Kidney epithelial cell (primary cell): ENCODE results near the gene C6orf132. TPM values are rescaled to one million over a fixed set of nuclear protein-coding genes. Genes with fewer than 3 reads are reported as not detected.

Experiments used
- DNase-seq: peaks from one replicate; pipeline ENCODE4 v3.0.0-alpha.2; 2010; ENCODE audit warnings: low read depth
- H3K27me3 ChIP-seq: 2 replicates; pipeline ENCODE4 v1.6.0; 2011; ENCODE audit warnings: low read length; ENCODE audit not compliant: control insufficient read depth, insufficient read depth
- H3K36me3 ChIP-seq: 2 replicates; pipeline ENCODE4 v1.5.1; 2011; ENCODE audit warnings: low read length; ENCODE audit not compliant: control insufficient read depth, insufficient read depth
- H3K4me3 ChIP-seq: 2 replicates; pipeline ENCODE4 v1.5.1; 2011; ENCODE audit warnings: low read depth, mild to moderate bottlenecking, control low read depth, low read length
- CTCF ChIP-seq: IDR thresholded peaks from 2 replicates; pipeline ENCODE4 v1.5.1; 2011; ENCODE audit warnings: mild to moderate bottlenecking, moderate library complexity, low read length, control low read depth, inconsistent platforms; ENCODE audit not compliant: insufficient read depth, poor library complexity, severe bottlenecking
- total RNA-seq: library from RNA; depleted of rRNA; stranded (reverse); fragments of >200 nt; gene quantifications from 2 replicates; pipeline ENCODE4 v1.2.3, GENCODE V29; 2015

C6orf132 gene
- total RNA-seq, 1 donor from 2014 or later, result 18.9 TPM

GRCh38 chr6:42118162-42119001 is 24.0 kb downstream of the C6orf132 start:
- H3K36me3 ChIP-seq, result no peaks in the 10 kb centered on the region
- no peak for TF ChIP-seq CTCF
- DNase-seq, result no peak

GRCh38 chr6:42117843-42118161 is 24.6 kb downstream of the C6orf132 start:
- TF ChIP-seq CTCF, result no peak
- DNase-seq, result no peak

More at GRCh38 chr6:42118162-42119001, 24.0 kb downstream of the C6orf132 start:
- Histone ChIP-seq H3K27me3 (no peaks in the 10 kb centered on the region), H3K4me3 (no peak overlapping the region)

GRCh38 chr6:42113936-42114636 is 28.3 kb downstream of the C6orf132 start:
- Histone ChIP-seq H3K36me3 (no peaks in the 10 kb centered on the region), H3K27me3 (no peaks in the 10 kb centered on the region), H3K4me3 (no peak overlapping the region)
- DNase-seq, result no peak
- no peak for TF ChIP-seq CTCF

More at GRCh38 chr6:42117843-42118161, 24.6 kb downstream of the C6orf132 start:
- no peak overlapping the region for H3K4me3 ChIP-seq
- H3K36me3 ChIP-seq, result no peaks in the 10 kb centered on the region
- no peaks in the 10 kb centered on the region for H3K27me3 ChIP-seq

- H3K4me3 ChIP-seq, result no peak overlapping the region
- H3K36me3 ChIP-seq, result no peaks in the 10 kb centered on the region
- H3K27me3 ChIP-seq, result no peaks in the 10 kb centered on the region
- no peak for DNase-seq
- TF ChIP-seq CTCF, result no peak
Observed at GRCh38 chr6:42112351-42112750, 30.1 kb downstream of the C6orf132 start.

GRCh38 chr6:42110683-42111082 is 31.7 kb downstream of the C6orf132 start:
- no peak overlapping the region for H3K4me3 ChIP-seq
- TF ChIP-seq CTCF, result no peak
- no peak for DNase-seq
- H3K36me3 ChIP-seq, result no peaks in the 10 kb centered on the region
- no peaks in the 10 kb centered on the region for H3K27me3 ChIP-seq
